Breast epithelium (tissue), 4 donors: ENCODE measurements around the gene SMC4. TPM values are rescaled to one million over a fixed set of nuclear protein-coding genes. Genes with fewer than 3 reads are reported as not detected.

Experiments used
- DNase-seq, 2 donors: peaks; one replicate each; pipeline ENCODE4 v3.0.0-alpha.2; 2019; ENCODE audit warnings: low spot score in 2 of 2
- H3K27ac ChIP-seq, 2 donors: fragments of 200-600 bp; sonication (generic) in 1 of 2; one replicate each; pipeline ENCODE4 v1.5.1; 2016 to 2019; ENCODE audit warnings: mild to moderate bottlenecking in 1 of 2
- H3K27me3 ChIP-seq, 2 donors: fragments of 200-600 bp; sonication (generic) in 1 of 2; one replicate each; pipeline versions ENCODE4 v1.5.1 to v1.6.0; 2017 to 2019; ENCODE audit warnings: control low read depth in 1 of 2, mild to moderate bottlenecking in 1 of 2
- H3K36me3 ChIP-seq: fragments of 200-600 bp; one replicate; pipeline ENCODE4 v1.5.1; 2019
- H3K4me1 ChIP-seq, 2 donors: fragments of 200-600 bp; sonication (generic); one replicate each; pipeline ENCODE4 v1.5.1; 2016 to 2019; ENCODE audit warnings: control low read depth in 1 of 2
- H3K4me3 ChIP-seq, 3 donors: fragments of 200-600 bp; sonication (generic); 1 replicate in 2 of 3; 2 replicates in 1 of 3; pipeline ENCODE4 v1.5.1; 2016 to 2019; ENCODE audit warnings: mild to moderate bottlenecking in 3 of 3, moderate library complexity in 2 of 3
- H3K9me3 ChIP-seq, 2 donors: fragments of 200-600 bp; sonication (generic) in 1 of 2; one replicate each; pipeline ENCODE4 v1.5.1; 2016 to 2019; ENCODE audit warnings: control low read depth in 1 of 2
- POLR2A ChIP-seq: fragments of 450-650 bp; IDR thresholded peaks from one replicate; pipeline ENCODE4 v1.6.1; 2016; ENCODE audit warnings: antibody characterized with exemption, mild to moderate bottlenecking, moderate library complexity
- POLR2AphosphoS5 ChIP-seq, 3 donors: sonication (generic); formaldehyde crosslinking; IDR thresholded peaks; one replicate each; pipeline ENCODE4 v1.6.1; 2017; ENCODE audit warnings: antibody characterized with exemption in 3 of 3
- intact Hi-C: fragments of 100-400 bp; cut with DNase I; formaldehyde crosslinking; loops from one replicate; pipeline ENCODE4 v1.15.1; 2023; ENCODE audit warnings: low total_unique reads
- total RNA-seq, 3 donors: library from RNA; depleted of rRNA; stranded (reverse); fragments of >200 nt; gene quantifications; one replicate each; pipeline ENCODE4 v1.1.0, GENCODE V29; 2016
- TF ChIP-seq, protein P1 (sequence below), 3 donors: fragments of 450-650 bp; IDR thresholded peaks; one replicate each; pipeline ENCODE4 v1.5.1; 2016 to 2017; ENCODE audit warnings: antibody characterized with exemption in 3 of 3, mild to moderate bottlenecking in 3 of 3, moderate library complexity in 3 of 3

SMC4 gene
- total RNA-seq, 3 donors from 2014 or later = 17.1 to 30.3 (median 25.2) TPM

DNA sequence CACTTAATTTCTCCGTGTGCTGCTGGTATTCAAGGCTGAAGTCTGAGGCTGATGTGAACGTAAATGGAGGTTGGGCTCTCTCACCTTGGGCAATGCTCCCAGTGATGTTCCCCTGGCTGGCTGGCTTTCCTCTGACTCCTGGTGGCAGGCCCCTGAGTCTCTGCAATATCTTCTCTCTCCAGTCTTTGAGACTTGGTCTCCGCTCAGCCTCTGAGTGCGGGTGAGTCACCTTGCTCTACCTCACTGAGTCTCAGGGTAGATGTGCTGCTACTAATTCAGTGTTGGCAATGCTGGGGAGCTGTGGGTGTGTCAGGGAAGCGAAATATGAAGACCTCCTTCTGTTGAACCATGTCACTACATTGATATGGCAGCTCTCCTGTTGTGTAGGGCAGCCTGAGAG is 81.5 kb downstream of the SMC4 start:
- H3K9me3 ChIP-seq = no peaks in the 10 kb centered on the region
- TF ChIP-seq, protein P1, sequence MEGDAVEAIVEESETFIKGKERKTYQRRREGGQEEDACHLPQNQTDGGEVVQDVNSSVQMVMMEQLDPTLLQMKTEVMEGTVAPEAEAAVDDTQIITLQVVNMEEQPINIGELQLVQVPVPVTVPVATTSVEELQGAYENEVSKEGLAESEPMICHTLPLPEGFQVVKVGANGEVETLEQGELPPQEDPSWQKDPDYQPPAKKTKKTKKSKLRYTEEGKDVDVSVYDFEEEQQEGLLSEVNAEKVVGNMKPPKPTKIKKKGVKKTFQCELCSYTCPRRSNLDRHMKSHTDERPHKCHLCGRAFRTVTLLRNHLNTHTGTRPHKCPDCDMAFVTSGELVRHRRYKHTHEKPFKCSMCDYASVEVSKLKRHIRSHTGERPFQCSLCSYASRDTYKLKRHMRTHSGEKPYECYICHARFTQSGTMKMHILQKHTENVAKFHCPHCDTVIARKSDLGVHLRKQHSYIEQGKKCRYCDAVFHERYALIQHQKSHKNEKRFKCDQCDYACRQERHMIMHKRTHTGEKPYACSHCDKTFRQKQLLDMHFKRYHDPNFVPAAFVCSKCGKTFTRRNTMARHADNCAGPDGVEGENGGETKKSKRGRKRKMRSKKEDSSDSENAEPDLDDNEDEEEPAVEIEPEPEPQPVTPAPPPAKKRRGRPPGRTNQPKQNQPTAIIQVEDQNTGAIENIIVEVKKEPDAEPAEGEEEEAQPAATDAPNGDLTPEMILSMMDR (IDR thresholded peaks at IDR 0.05) = no peak
- TF ChIP-seq POLR2AphosphoS5 (IDR thresholded peaks at IDR 0.05) (no peak), POLR2A (no peak)
- H3K4me3 ChIP-seq = no peak overlapping the region
- DNase-seq = no peak
- H3K36me3 ChIP-seq = no peaks in the 10 kb centered on the region
- intact Hi-C loops = no loop called here
- no peak overlapping the region for H3K27ac ChIP-seq
- H3K4me1 ChIP-seq = no peaks in the 10 kb centered on the region
- H3K27me3 ChIP-seq = no peaks in the 10 kb centered on the region

DNA sequence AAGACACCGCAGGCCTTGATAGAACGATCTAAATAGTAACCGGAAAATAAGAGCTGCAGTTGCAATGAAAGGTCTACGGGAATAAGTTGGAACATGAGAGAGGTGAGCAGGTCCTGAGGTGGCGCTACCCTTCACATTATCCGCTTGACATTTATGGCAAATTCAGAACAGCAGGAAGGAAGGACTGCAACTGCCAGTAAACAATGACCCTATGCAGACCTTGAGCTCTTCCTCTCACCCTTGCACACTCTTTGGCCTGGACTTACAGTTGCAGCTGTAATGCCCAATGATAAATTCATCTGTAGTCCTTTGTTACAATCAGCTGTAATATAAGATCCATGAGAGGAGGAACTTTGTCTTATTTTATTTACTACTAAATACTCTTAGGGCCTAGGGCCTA is 82.4 kb downstream of the SMC4 start:
- Histone ChIP-seq H3K4me1 (no peaks in the 10 kb centered on the region), H3K27ac (no peak overlapping the region), H3K36me3 (no peaks in the 10 kb centered on the region), H3K9me3 (no peaks in the 10 kb centered on the region), H3K27me3 (no peaks in the 10 kb centered on the region), H3K4me3 (no peak overlapping the region)
- DNase-seq = no peak
- intact Hi-C loops = no loop called here
- no peak for TF ChIP-seq POLR2A

DNA sequence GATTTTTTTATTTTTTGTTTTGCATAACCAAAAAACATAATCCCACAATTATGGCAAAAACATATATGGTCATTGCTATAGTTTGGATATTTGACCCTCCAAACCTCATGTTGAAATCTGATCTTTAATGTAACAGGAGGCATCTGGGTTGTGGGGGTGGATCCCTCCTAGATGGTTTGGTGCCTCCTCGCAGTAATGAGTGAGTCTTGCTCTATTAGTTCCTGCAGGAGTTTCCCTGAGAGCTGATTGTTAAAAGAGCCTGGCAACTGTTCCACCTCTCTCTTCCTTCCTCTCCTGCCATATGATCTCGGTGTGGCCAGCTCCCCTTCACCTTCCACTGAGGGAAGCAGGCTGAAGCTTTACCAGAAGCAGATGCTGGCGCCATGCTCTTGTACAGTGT is 83.3 kb downstream of the SMC4 start:
- Histone ChIP-seq H3K4me1 (no peaks in the 10 kb centered on the region), H3K27ac (no peak overlapping the region), H3K36me3 (no peaks in the 10 kb centered on the region), H3K9me3 (no peaks in the 10 kb centered on the region), H3K4me3 (no peak overlapping the region), H3K27me3 (no peaks in the 10 kb centered on the region)
- intact Hi-C loops = no loop called here
- DNase-seq = no peak
- TF ChIP-seq POLR2A = no peak
- TF ChIP-seq POLR2AphosphoS5 (IDR thresholded peaks at IDR 0.05) = no peak
- TF ChIP-seq, protein P1 (IDR thresholded peaks at IDR 0.05) = no peak

Other genes starting within 250 kb of the SMC4 start
- under 1 TPM in 2 of 3 donors, not detected in 1; 0.15 to 0.16 TPM for gene C3orf80, start 174.2 kb upstream of the SMC4 start, total RNA-seq
- 10 to 100 TPM; 18.4 to 41.0 (median 29.2) TPM for gene IFT80, start 425 bp upstream of the SMC4 start, total RNA-seq
- 1 to 10 TPM in 2 of 3 donors, under 1 TPM in 1; 0.64 to 5.0 (median 3.9) TPM for gene TRIM59, start 50.1 kb downstream of the SMC4 start, total RNA-seq
- 10 to 100 TPM; 25.2 to 39.2 (median 35.6) TPM for gene KPNA4, start 165.9 kb downstream of the SMC4 start, total RNA-seq